Gastrocnemius medialis (tissue), 4 donors: ENCODE measurements around the gene WDFY4. TPM values are rescaled to one million over a fixed set of nuclear protein-coding genes. Genes with fewer than 3 reads are reported as not detected.

Experiments used
- ATAC-seq, 2 donors: fragments of 150-250 bp; one replicate each; pipeline ENCODE4 v1.9.1; 2016
- DNase-seq, 2 donors: peaks; one replicate each; pipeline ENCODE4 v3.0.0-alpha.2; 2019
- H3K27ac ChIP-seq, 4 donors: fragments of 200-600 bp; sonication (generic); 1 replicate in 1 of 4; 2 replicates in 3 of 4; pipeline ENCODE4 v1.5.1; 2016 to 2018; ENCODE audit warnings: mild to moderate bottlenecking in 2 of 4, moderate library complexity in 1 of 4
- H3K27me3 ChIP-seq, 3 donors: fragments of 200-600 bp; sonication (generic) in 2 of 3; 1 replicate in 1 of 3; 2 replicates in 2 of 3; pipeline versions ENCODE4 v1.5.1 to v1.6.0; 2016 to 2019; ENCODE audit warnings: mild to moderate bottlenecking in 1 of 3, moderate library complexity in 1 of 3
- H3K36me3 ChIP-seq, 2 donors: fragments of 200-600 bp; sonication (generic) in 1 of 2; one replicate each; pipeline ENCODE4 v1.5.1; 2017 to 2018
- H3K4me1 ChIP-seq, 2 donors: fragments of 200-600 bp; sonication (generic) in 1 of 2; one replicate each; pipeline ENCODE4 v1.5.1; 2016 to 2017; ENCODE audit warnings: mild to moderate bottlenecking in 2 of 2
- H3K4me3 ChIP-seq, 4 donors: fragments of 200-600 bp; sonication (generic) in 3 of 4; 1 replicate in 1 of 4; 2 replicates in 3 of 4; pipeline ENCODE4 v1.5.1; 2016 to 2019; ENCODE audit warnings: mild to moderate bottlenecking in 2 of 4
- H3K9me3 ChIP-seq, 3 donors: fragments of 200-600 bp; sonication (generic) in 2 of 3; 1 replicate in 1 of 3; 2 replicates in 2 of 3; pipeline ENCODE4 v1.5.1; 2016 to 2019
- CTCF ChIP-seq, 5 experiments: fragments of 450-650 bp in 3 of 5; fragments of 200-600 bp in 2 of 5; sonication (generic) in 2 of 5; IDR thresholded peaks in 4 of 5; conservative IDR thresholded peaks in 1 of 5; 1 replicate in 4 of 5; 2 replicates in 1 of 5; pipeline ENCODE4 v1.5.1; 2016 to 2019; ENCODE audit warnings: antibody characterized with exemption in 5 of 5, mild to moderate bottlenecking in 3 of 5, moderate library complexity in 3 of 5
- POLR2A ChIP-seq, 2 donors: fragments of 450-650 bp; IDR thresholded peaks; one replicate each; pipeline ENCODE4 v1.6.1; 2017; ENCODE audit warnings: antibody characterized with exemption in 2 of 2, mild to moderate bottlenecking in 2 of 2, moderate library complexity in 2 of 2
- in situ Hi-C, 4 donors: fragments of 200-750 bp; cut with MboI; loops; one replicate each; pipeline versions ENCODE4 v1.15.0 to v1.8.0; 2017; ENCODE audit warnings: low sequenced_read_pairs in 4 of 4
- intact Hi-C: fragments of 100-400 bp; cut with DNase I; formaldehyde crosslinking; loops from one replicate; pipeline ENCODE4 v1.15.1; 2023; ENCODE audit warnings: low total_unique reads
- total RNA-seq, 4 donors: library from RNA; depleted of rRNA; stranded (reverse); fragments of >200 nt; gene quantifications; one replicate each; pipeline versions ENCODE4 v1.1.0 to v1.2.3, GENCODE V29; 2016

The WDFY4 gene
- total RNA-seq, 4 donors from 2014 or later = 0.29 to 0.94 (median 0.59) TPM

- no peaks in the 10 kb centered on the region for H3K27me3 ChIP-seq
- H3K9me3 ChIP-seq = no peaks in the 10 kb centered on the region
- no peak overlapping the region for H3K4me3 ChIP-seq
- DNase-seq = no peak
- TF ChIP-seq CTCF (IDR thresholded peaks at IDR 0.05 in 4 of 5, conservative IDR thresholded peaks at IDR 0.05 in 1 of 5) (no peak), POLR2A (IDR thresholded peaks at IDR 0.05) (no peak)
- H3K27ac ChIP-seq = no peak overlapping the region
- intact Hi-C loops = no loop called here
- in situ Hi-C loops = no loop called here
- no peaks in the 10 kb centered on the region for H3K4me1 ChIP-seq
- no peak for ATAC-seq
- H3K36me3 ChIP-seq = no peaks in the 10 kb centered on the region
These were observed 158.5 kb downstream of the WDFY4 start for GRCh38 chr10:48843198-48843597.

- no peak overlapping the region for H3K4me3 ChIP-seq
- DNase-seq (no peak), ATAC-seq (no peak)
- no peak overlapping the region for H3K27ac ChIP-seq
- no peaks in the 10 kb centered on the region for H3K9me3 ChIP-seq
- H3K36me3 ChIP-seq = no peaks in the 10 kb centered on the region
- no peak for TF ChIP-seq POLR2A (IDR thresholded peaks at IDR 0.05)
- no peak for TF ChIP-seq CTCF (IDR thresholded peaks at IDR 0.05 in 4 of 5, conservative IDR thresholded peaks at IDR 0.05 in 1 of 5)
- in situ Hi-C loops (no loop called here), intact Hi-C loops (no loop called here)
- no peaks in the 10 kb centered on the region for H3K27me3 ChIP-seq
- no peaks in the 10 kb centered on the region for H3K4me1 ChIP-seq
These were observed 159.9 kb downstream of the WDFY4 start for GRCh38 chr10:48844616-48845015.

GRCh38 chr10:48845512-48845911, 160.8 kb downstream of the WDFY4 start:
- TF ChIP-seq CTCF (IDR thresholded peaks at IDR 0.05 in 4 of 5, conservative IDR thresholded peaks at IDR 0.05 in 1 of 5) (no peak), POLR2A (IDR thresholded peaks at IDR 0.05) (no peak)
- Histone ChIP-seq H3K4me1 (no peaks in the 10 kb centered on the region), H3K27me3 (no peaks in the 10 kb centered on the region), H3K36me3 (no peaks in the 10 kb centered on the region), H3K4me3 (no peak overlapping the region), H3K27ac (no peak overlapping the region), H3K9me3 (no peaks in the 10 kb centered on the region)
- DNase-seq (no peak), ATAC-seq (no peak)
- in situ Hi-C loops (no loop called here), intact Hi-C loops (no loop called here)

GRCh38 chr10:48847691-48848090, 163.0 kb downstream of the WDFY4 start:
- no peak for TF ChIP-seq POLR2A (IDR thresholded peaks at IDR 0.05)
- no peak for TF ChIP-seq CTCF (IDR thresholded peaks at IDR 0.05 in 4 of 5, conservative IDR thresholded peaks at IDR 0.05 in 1 of 5)
- H3K36me3 ChIP-seq = no peaks in the 10 kb centered on the region
- no peaks in the 10 kb centered on the region for H3K4me1 ChIP-seq
- in situ Hi-C loops (no loop called here), intact Hi-C loops (no loop called here)
- no peaks in the 10 kb centered on the region for H3K27me3 ChIP-seq
- H3K4me3 ChIP-seq = no peak overlapping the region
- H3K27ac ChIP-seq = no peak overlapping the region
- no peak for ATAC-seq
- no peak for DNase-seq
- no peaks in the 10 kb centered on the region for H3K9me3 ChIP-seq

GRCh38 chr10:48856855-48857254, 172.2 kb downstream of the WDFY4 start:
- TF ChIP-seq POLR2A (IDR thresholded peaks at IDR 0.05) (no peak), CTCF (IDR thresholded peaks at IDR 0.05 in 4 of 5, conservative IDR thresholded peaks at IDR 0.05 in 1 of 5) (no peak)
- H3K27ac ChIP-seq = no peak overlapping the region
- DNase-seq = no peak
- no peaks in the 10 kb centered on the region for H3K9me3 ChIP-seq
- no peaks in the 10 kb centered on the region for H3K36me3 ChIP-seq
- no peak for ATAC-seq
- no peaks in the 10 kb centered on the region for H3K27me3 ChIP-seq
- in situ Hi-C loops (no loop called here), intact Hi-C loops (no loop called here)
- no peak overlapping the region for H3K4me3 ChIP-seq
- H3K4me1 ChIP-seq = no peaks in the 10 kb centered on the region
